Stimulated activated CD8-positive, alpha-beta memory T cell treated with anti-CD3 and anti-CD28 coated beads, Interleukin-7, amount 100 ng/mL, for 1 hour (primary cell): ENCODE data around the gene LITAF.
"Not testable (repeated sequence)": the region's sequence is repeated elsewhere in the genome, so short reads cannot be mapped to it uniquely, and the experiment has no call there.

Experiments used
- DNase-seq, 2 donors: peaks; one replicate each; pipeline ENCODE4 v3.0.0-alpha.2; 2020; ENCODE audit warnings: low read depth in 2 of 2

LITAF gene

GRCh38 chr16:11620243-11621003 lies 33.7 kb upstream of the LITAF start:
- no peak for DNase-seq

- DNase-seq, result no peak
Measured at GRCh38 chr16:11619327-11619851, 32.7 kb upstream of the LITAF start.

GRCh38 chr16:11618107-11618717 lies 31.5 kb upstream of the LITAF start:
- no peak for DNase-seq

GRCh38 chr16:11615748-11616447 lies 29.2 kb upstream of the LITAF start:
- DNase-seq, result no peak

GRCh38 chr16:11614587-11615175 lies 28.0 kb upstream of the LITAF start:
- no peak for DNase-seq

- no peak for DNase-seq
Measured at GRCh38 chr16:11613381-11614303, 26.9 kb upstream of the LITAF start.

- no peak for DNase-seq
Measured at GRCh38 chr16:11612665-11613025, 25.9 kb upstream of the LITAF start.

GRCh38 chr16:11611871-11612664 lies 25.3 kb upstream of the LITAF start:
- no peak for DNase-seq

- no peak for DNase-seq
Measured at GRCh38 chr16:11610580-11610979, 23.9 kb upstream of the LITAF start.

GRCh38 chr16:11610121-11610505 lies 23.4 kb upstream of the LITAF start:
- DNase-seq, result no peak

GRCh38 chr16:11609474-11610120 lies 22.9 kb upstream of the LITAF start:
- no peak for DNase-seq

GRCh38 chr16:11605891-11606290 lies 19.2 kb upstream of the LITAF start:
- DNase-seq, result no peak

- no peak for DNase-seq
Measured at GRCh38 chr16:11605564-11605886, 18.8 kb upstream of the LITAF start.

- DNase-seq, result no peak
Measured at GRCh38 chr16:11604783-11605563, 18.3 kb upstream of the LITAF start.

- not testable (repeated sequence) for DNase-seq
Measured at GRCh38 chr16:11604296-11604695, 17.6 kb upstream of the LITAF start.

- DNase-seq, result no peak
Measured at GRCh38 chr16:11603331-11603750, 16.6 kb upstream of the LITAF start.

- no peak for DNase-seq
Measured at GRCh38 chr16:11602321-11602720, 15.6 kb upstream of the LITAF start.

- DNase-seq, result no peak
Measured at GRCh38 chr16:11601911-11602310, 15.2 kb upstream of the LITAF start.

GRCh38 chr16:11601425-11601824 lies 14.7 kb upstream of the LITAF start:
- DNase-seq, result no peak
